ENCODE data around the gene ETF1.
A peak's percentile ranks its signal among the peaks of the same experiment; 100 is the strongest.

The ETF1 gene

GRCh38 chr5:138459311-138459933 lies 83.6 kb downstream of the ETF1 start:
- no CpG with 5 or more reads among the region's 11 CpGs for WGBS (ENCODE audit: extremely low coverage, insufficient coverage, insufficient read length)
- Histone ChIP-seq H2AK5ac (ENCODE audit: low read length) (no peak overlapping the region), H3K14ac (ENCODE audit: low read length) (no peak overlapping the region), H3K9ac (ENCODE audit: low read length) (no peak overlapping the region), H4K12ac (ENCODE audit: low read depth, low read length) (no peak overlapping the region), H3K27ac (ENCODE audit: low read depth, low read length) (no peak overlapping the region), H2BK120ac (ENCODE audit: insufficient read depth, low read length, poor library complexity) (no peak overlapping the region), H2AFZ (ENCODE audit: insufficient read depth, low read length, poor library complexity) (no peak overlapping the region), H4K91ac (ENCODE audit: low read depth, low read length) (no peak overlapping the region), H3K79me1 (ENCODE audit: low read length) (peaks cover 6% of the 10 kb centered on the region), H3K4me1 (ENCODE audit: control insufficient read depth in 1 of 2, insufficient read depth in 2 of 2, low read length in 2 of 2) (peaks cover 0 to 2% of the 10 kb centered on the region in 2 experiments), H3K4me2 (ENCODE audit: low read length) (no peak overlapping the region), H3K4ac (ENCODE audit: low read depth, low read length) (no peak overlapping the region), H2BK5ac (ENCODE audit: low read depth, low read length, poor library complexity) (no peak overlapping the region), H3K27me3 (ENCODE audit: insufficient read depth, low read length) (no peaks in the 10 kb centered on the region), H3K79me2 (ENCODE audit: control insufficient read depth, insufficient read depth, low read length, poor library complexity) (peaks cover 4% of the 10 kb centered on the region), H3K36me3 (ENCODE audit: control insufficient read depth in 1 of 2, insufficient read depth in 2 of 2, low read length in 2 of 2) (no peaks in the 10 kb centered on the region), H2BK12ac (ENCODE audit: low read length) (no peak overlapping the region), H3K18ac (ENCODE audit: low read length) (no peak overlapping the region), H4K8ac (ENCODE audit: low read depth, low read length) (no peak overlapping the region), H3K23ac (ENCODE audit: low read length) (no peak overlapping the region), H3K4me3 (ENCODE audit: low read depth, low read length) (no peak overlapping the region), H3K9me3 (ENCODE audit: insufficient read depth, low read depth, low read length) (no peaks in the 10 kb centered on the region)
- peak in 1 of 2 donors; percentile 36 for DNase-seq

GRCh38 chr5:138458856-138459255 lies 84.2 kb downstream of the ETF1 start:
- no peak overlapping the region for H3K9ac ChIP-seq (ENCODE audit: low read length)
- H3K36me3 ChIP-seq (ENCODE audit: control insufficient read depth in 1 of 2, insufficient read depth in 2 of 2, low read length in 2 of 2), result no peaks in the 10 kb centered on the region
- H3K4me2 ChIP-seq (ENCODE audit: low read length), result no peak overlapping the region
- no peak overlapping the region for H3K23ac ChIP-seq (ENCODE audit: low read length)
- H2BK120ac ChIP-seq (ENCODE audit: insufficient read depth, low read length, poor library complexity), result no peak overlapping the region
- DNase-seq, result no peak
- H2AFZ ChIP-seq (ENCODE audit: insufficient read depth, low read length, poor library complexity), result no peak overlapping the region
- peaks cover 2% of the 10 kb centered on the region for H3K79me1 ChIP-seq (ENCODE audit: low read length)
- H3K4me1 ChIP-seq (ENCODE audit: control insufficient read depth in 1 of 2, insufficient read depth in 2 of 2, low read length in 2 of 2), result peaks cover 0 to 2% of the 10 kb centered on the region in 2 experiments
- H3K79me2 ChIP-seq (ENCODE audit: control insufficient read depth, insufficient read depth, low read length, poor library complexity), result peaks cover 3% of the 10 kb centered on the region
- no peak overlapping the region for H3K18ac ChIP-seq (ENCODE audit: low read length)
- H3K4ac ChIP-seq (ENCODE audit: low read depth, low read length), result no peak overlapping the region
- no peak overlapping the region for H4K91ac ChIP-seq (ENCODE audit: low read depth, low read length)
- no peak overlapping the region for H3K4me3 ChIP-seq (ENCODE audit: low read depth, low read length)
- H3K27me3 ChIP-seq (ENCODE audit: insufficient read depth, low read length), result no peaks in the 10 kb centered on the region
- no peak overlapping the region for H2AK5ac ChIP-seq (ENCODE audit: low read length)
- no peak overlapping the region for H3K14ac ChIP-seq (ENCODE audit: low read length)
- no peak overlapping the region for H4K8ac ChIP-seq (ENCODE audit: low read depth, low read length)
- H2BK5ac ChIP-seq (ENCODE audit: low read depth, low read length, poor library complexity), result no peak overlapping the region
- H3K27ac ChIP-seq (ENCODE audit: low read depth, low read length), result no peak overlapping the region
- no peak overlapping the region for H2BK12ac ChIP-seq (ENCODE audit: low read length)
- no peaks in the 10 kb centered on the region for H3K9me3 ChIP-seq (ENCODE audit: insufficient read depth, low read depth, low read length)
- no CpG with 5 or more reads among the region's 9 CpGs for WGBS (ENCODE audit: extremely low coverage, insufficient coverage, insufficient read length)
- H4K12ac ChIP-seq (ENCODE audit: low read depth, low read length), result no peak overlapping the region

- H2BK12ac ChIP-seq (ENCODE audit: low read length), result no peak overlapping the region
- WGBS (ENCODE audit: extremely low coverage, insufficient coverage, insufficient read length), result no CpG with 5 or more reads among the region's 11 CpGs
Measured at GRCh38 chr5:138458384-138458783, 84.7 kb downstream of the ETF1 start.

GRCh38 chr5:138457531-138458275 lies 85.3 kb downstream of the ETF1 start:
- no CpG with 5 or more reads among the region's 12 CpGs for WGBS (ENCODE audit: extremely low coverage, insufficient coverage, insufficient read length)
- no peaks in the 10 kb centered on the region for H3K9me3 ChIP-seq (ENCODE audit: insufficient read depth, low read depth, low read length)
- no peak overlapping the region for H3K27ac ChIP-seq (ENCODE audit: low read depth, low read length)
- no peak overlapping the region for H3K18ac ChIP-seq (ENCODE audit: low read length)
- H3K36me3 ChIP-seq (ENCODE audit: control insufficient read depth in 1 of 2, insufficient read depth in 2 of 2, low read length in 2 of 2), result no peaks in the 10 kb centered on the region
- H3K27me3 ChIP-seq (ENCODE audit: insufficient read depth, low read length), result no peaks in the 10 kb centered on the region
- no peak overlapping the region for H3K4ac ChIP-seq (ENCODE audit: low read depth, low read length)
- H3K4me1 ChIP-seq (ENCODE audit: control insufficient read depth in 1 of 2, insufficient read depth in 2 of 2, low read length in 2 of 2), result no peaks in the 10 kb centered on the region
- H2AK5ac ChIP-seq (ENCODE audit: low read length), result no peak overlapping the region
- H2AFZ ChIP-seq (ENCODE audit: insufficient read depth, low read length, poor library complexity), result no peak overlapping the region
- no peak for DNase-seq
- no peak overlapping the region for H4K8ac ChIP-seq (ENCODE audit: low read depth, low read length)
- no peak overlapping the region for H4K91ac ChIP-seq (ENCODE audit: low read depth, low read length)
- no peak overlapping the region for H3K14ac ChIP-seq (ENCODE audit: low read length)
- no peak overlapping the region for H3K4me3 ChIP-seq (ENCODE audit: low read depth, low read length)
- H3K79me2 ChIP-seq (ENCODE audit: control insufficient read depth, insufficient read depth, low read length, poor library complexity), result no peaks in the 10 kb centered on the region
- no peak overlapping the region for H2BK5ac ChIP-seq (ENCODE audit: low read depth, low read length, poor library complexity)
- H3K9ac ChIP-seq (ENCODE audit: low read length), result no peak overlapping the region
- no peak overlapping the region for H2BK12ac ChIP-seq (ENCODE audit: low read length)
- H3K23ac ChIP-seq (ENCODE audit: low read length), result no peak overlapping the region
- H3K4me2 ChIP-seq (ENCODE audit: low read length), result no peak overlapping the region
- H3K79me1 ChIP-seq (ENCODE audit: low read length), result no peaks in the 10 kb centered on the region
- no peak overlapping the region for H2BK120ac ChIP-seq (ENCODE audit: insufficient read depth, low read length, poor library complexity)
- no peak overlapping the region for H4K12ac ChIP-seq (ENCODE audit: low read depth, low read length)

More at GRCh38 chr5:138458384-138458783, 84.7 kb downstream of the ETF1 start:
- Histone ChIP-seq H4K91ac (ENCODE audit: low read depth, low read length) (no peak overlapping the region), H3K18ac (ENCODE audit: low read length) (no peak overlapping the region), H3K4me2 (ENCODE audit: low read length) (no peak overlapping the region), H3K14ac (ENCODE audit: low read length) (no peak overlapping the region), H3K9me3 (ENCODE audit: insufficient read depth, low read depth, low read length) (no peaks in the 10 kb centered on the region), H3K79me1 (ENCODE audit: low read length) (no peaks in the 10 kb centered on the region), H3K27ac (ENCODE audit: low read depth, low read length) (no peak overlapping the region), H3K79me2 (ENCODE audit: control insufficient read depth, insufficient read depth, low read length, poor library complexity) (no peaks in the 10 kb centered on the region), H3K36me3 (ENCODE audit: control insufficient read depth in 1 of 2, insufficient read depth in 2 of 2, low read length in 2 of 2) (no peaks in the 10 kb centered on the region), H4K12ac (ENCODE audit: low read depth, low read length) (no peak overlapping the region), H3K4me1 (ENCODE audit: control insufficient read depth in 1 of 2, insufficient read depth in 2 of 2, low read length in 2 of 2) (peaks cover 0 to 1% of the 10 kb centered on the region in 2 experiments), H2AFZ (ENCODE audit: insufficient read depth, low read length, poor library complexity) (no peak overlapping the region), H3K4ac (ENCODE audit: low read depth, low read length) (no peak overlapping the region), H4K8ac (ENCODE audit: low read depth, low read length) (no peak overlapping the region), H3K23ac (ENCODE audit: low read length) (no peak overlapping the region), H3K4me3 (ENCODE audit: low read depth, low read length) (no peak overlapping the region), H3K27me3 (ENCODE audit: insufficient read depth, low read length) (no peaks in the 10 kb centered on the region), H2BK120ac (ENCODE audit: insufficient read depth, low read length, poor library complexity) (no peak overlapping the region), H3K9ac (ENCODE audit: low read length) (no peak overlapping the region), H2BK5ac (ENCODE audit: low read depth, low read length, poor library complexity) (no peak overlapping the region), H2AK5ac (ENCODE audit: low read length) (no peak overlapping the region)
- DNase-seq, result no peak

Data from trophoblast cell (in vitro differentiated cells and primary cell).